ENCODE results near the gene SV2B. TPM values are rescaled to one million over a fixed set of nuclear protein-coding genes. Genes with fewer than 3 reads are reported as not detected.

Gene SV2B
- total RNA-seq, 2 experiments from 2014 or later: not detected

DNA sequence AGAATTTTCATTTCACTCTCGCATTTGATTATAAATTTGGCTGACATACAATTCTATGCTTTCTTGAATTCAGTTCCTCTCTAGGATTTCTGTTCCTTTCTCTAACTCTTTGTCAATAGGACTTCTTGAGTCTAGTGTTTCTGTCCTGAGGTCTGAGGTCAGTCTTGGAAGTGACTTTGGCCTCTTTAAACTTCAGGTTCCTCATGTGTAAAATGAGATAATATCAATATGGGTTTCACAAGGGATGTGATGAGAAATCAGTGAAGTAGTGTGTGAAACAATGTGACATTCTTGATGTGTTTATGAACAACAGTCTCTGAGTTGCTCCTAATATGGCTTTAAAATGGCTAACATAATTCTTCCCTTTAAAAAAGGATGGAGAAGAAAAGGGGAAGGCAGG lies 92.2 kb downstream of the SV2B start:
- no peak overlapping the region for H3K4me3 ChIP-seq (ENCODE audit: low read length)
- no peaks in the 10 kb centered on the region for H3K9me3 ChIP-seq (ENCODE audit: control insufficient read depth in 1 of 2, insufficient read depth in 1 of 2, low read length in 2 of 2)
- CTCF ChIA-PET: no interaction called here
- Mint-ChIP-seq H3K4me3 (no peak overlapping the region), H3K27me3 (peaks cover 50% of the 10 kb centered on the region), H3K9me3 (no peaks in the 10 kb centered on the region), H3K27ac (no peak overlapping the region), H3K4me1 (ENCODE audit: low read depth) (no peaks in the 10 kb centered on the region), H3K36me3 (ENCODE audit: low read depth) (no peaks in the 10 kb centered on the region)
- H3K27ac ChIP-seq (ENCODE audit: low read depth in 1 of 2, low read length in 2 of 2): no peak overlapping the region
- POLR2A ChIA-PET: no interaction called here
- DNase-seq: no peak
- H3K36me3 ChIP-seq (ENCODE audit: insufficient read depth, low read length): no peaks in the 10 kb centered on the region
- peaks cover 12 to 33% of the 10 kb centered on the region in 2 experiments for H3K27me3 ChIP-seq (ENCODE audit: control insufficient read depth in 1 of 2, insufficient read depth in 2 of 2, low read length in 2 of 2)
- no peak for ATAC-seq (ENCODE audit: poor library complexity)
- intact Hi-C loops (cut with DNase I, micrococcal nuclease): no loop called here
- TF ChIP-seq CTCF (IDR thresholded peaks at IDR 0.05): no peak
- no peaks in the 10 kb centered on the region for H3K4me1 ChIP-seq (ENCODE audit: insufficient read depth, low read length)

- H3K27ac Mint-ChIP-seq: no peak overlapping the region
- no peak for ATAC-seq (ENCODE audit: poor library complexity)
- no peak for TF ChIP-seq CTCF (IDR thresholded peaks at IDR 0.05)
Observed at GRCh38 chr15:91192690-91193377, 92.8 kb downstream of the SV2B start.

GRCh38 chr15:91193378-91193720 lies 93.3 kb downstream of the SV2B start:
- Mint-ChIP-seq H3K27ac (no peak overlapping the region), H3K36me3 (ENCODE audit: low read depth) (no peaks in the 10 kb centered on the region), H3K4me3 (no peak overlapping the region), H3K9me3 (no peaks in the 10 kb centered on the region), H3K27me3 (peaks cover 50% of the 10 kb centered on the region), H3K4me1 (ENCODE audit: low read depth) (no peaks in the 10 kb centered on the region)
- POLR2A ChIA-PET: no interaction called here
- Histone ChIP-seq H3K36me3 (ENCODE audit: insufficient read depth, low read length) (no peaks in the 10 kb centered on the region), H3K9me3 (ENCODE audit: control insufficient read depth in 1 of 2, insufficient read depth in 1 of 2, low read length in 2 of 2) (no peaks in the 10 kb centered on the region), H3K4me3 (ENCODE audit: low read length) (no peak overlapping the region), H3K4me1 (ENCODE audit: insufficient read depth, low read length) (no peaks in the 10 kb centered on the region), H3K27me3 (ENCODE audit: control insufficient read depth in 1 of 2, insufficient read depth in 2 of 2, low read length in 2 of 2) (peaks cover 12 to 33% of the 10 kb centered on the region in 2 experiments), H3K27ac (ENCODE audit: low read depth in 1 of 2, low read length in 2 of 2) (no peak overlapping the region)
- ATAC-seq (ENCODE audit: poor library complexity) (no peak), DNase-seq (no peak)
- CTCF ChIA-PET: no interaction called here
- no peak for TF ChIP-seq CTCF (IDR thresholded peaks at IDR 0.05)
- intact Hi-C loops (cut with DNase I, micrococcal nuclease): no loop called here

More at GRCh38 chr15:91192690-91193377, 92.8 kb downstream of the SV2B start:
- Mint-ChIP-seq H3K36me3 (ENCODE audit: low read depth) (no peaks in the 10 kb centered on the region), H3K4me1 (ENCODE audit: low read depth) (no peaks in the 10 kb centered on the region), H3K27me3 (peaks cover 50% of the 10 kb centered on the region), H3K9me3 (no peaks in the 10 kb centered on the region), H3K4me3 (no peak overlapping the region)
- no peaks in the 10 kb centered on the region for H3K36me3 ChIP-seq (ENCODE audit: insufficient read depth, low read length)
- H3K4me1 ChIP-seq (ENCODE audit: insufficient read depth, low read length): no peaks in the 10 kb centered on the region
- no peaks in the 10 kb centered on the region for H3K9me3 ChIP-seq (ENCODE audit: control insufficient read depth in 1 of 2, insufficient read depth in 1 of 2, low read length in 2 of 2)
- no peak overlapping the region for H3K4me3 ChIP-seq (ENCODE audit: low read length)
- no peak for DNase-seq
- ChIA-PET POLR2A (no interaction called here), CTCF (no interaction called here)
- no peak overlapping the region for H3K27ac ChIP-seq (ENCODE audit: low read depth in 1 of 2, low read length in 2 of 2)
- intact Hi-C loops (cut with DNase I, micrococcal nuclease): no loop called here
- peaks cover 12 to 33% of the 10 kb centered on the region in 2 experiments for H3K27me3 ChIP-seq (ENCODE audit: control insufficient read depth in 1 of 2, insufficient read depth in 2 of 2, low read length in 2 of 2)

Data from CD4-positive, alpha-beta T cell (primary cell).